Stimulated activated naive CD8-positive, alpha-beta T cell treated with anti-CD3 and anti-CD28 coated beads, Interleukin-15, Interleukin-2, amounts not matched to agents 100 ng/mL and 50 ng/mL, for 24 hours (primary cell): ENCODE results near the gene CDKAL1.
"Not testable (repeated sequence)": the region's sequence is repeated elsewhere in the genome, so short reads cannot be mapped to it uniquely, and the experiment has no call there.

Experiments used
- H3K27ac Mint-ChIP-seq: one replicate; pipeline ENCODE4 v1.8.0; 2021; ENCODE audit warnings: mild to moderate bottlenecking, mixed read lengths
- H3K27me3 Mint-ChIP-seq: one replicate; pipeline ENCODE4 v1.8.0; 2021; ENCODE audit warnings: mixed read lengths
- H3K36me3 Mint-ChIP-seq: one replicate; pipeline ENCODE4 v1.8.0; 2021; ENCODE audit warnings: low read depth, mixed read lengths
- H3K4me1 Mint-ChIP-seq: one replicate; pipeline ENCODE4 v1.8.0; 2021; ENCODE audit warnings: low read depth, mixed read lengths
- H3K4me3 Mint-ChIP-seq: one replicate; pipeline ENCODE4 v1.8.0; 2021; ENCODE audit warnings: mild to moderate bottlenecking, mixed read lengths
- H3K9me3 Mint-ChIP-seq: one replicate; pipeline ENCODE4 v1.8.0; 2021; ENCODE audit warnings: mixed read lengths

The CDKAL1 gene

GRCh38 chr6:21071780-21072468, 537.7 kb downstream of the CDKAL1 start:
- H3K9me3 Mint-ChIP-seq, result peaks cover 26% of the 10 kb centered on the region
- H3K27ac Mint-ChIP-seq, result no peak overlapping the region
- peaks cover 15% of the 10 kb centered on the region for H3K4me1 Mint-ChIP-seq
- no peak overlapping the region for H3K4me3 Mint-ChIP-seq
- no peaks in the 10 kb centered on the region for H3K27me3 Mint-ChIP-seq
- H3K36me3 Mint-ChIP-seq, result peaks cover 66% of the 10 kb centered on the region

GRCh38 chr6:21073318-21073839, 539.1 kb downstream of the CDKAL1 start:
- peaks cover 62% of the 10 kb centered on the region for H3K36me3 Mint-ChIP-seq

GRCh38 chr6:21074484-21074883, 540.2 kb downstream of the CDKAL1 start:
- peaks cover 70% of the 10 kb centered on the region for H3K36me3 Mint-ChIP-seq
- no peaks in the 10 kb centered on the region for H3K27me3 Mint-ChIP-seq
- no peak overlapping the region for H3K4me3 Mint-ChIP-seq
- H3K4me1 Mint-ChIP-seq, result no peaks in the 10 kb centered on the region
- no peak overlapping the region for H3K27ac Mint-ChIP-seq
- peaks cover 32% of the 10 kb centered on the region for H3K9me3 Mint-ChIP-seq

More at GRCh38 chr6:21073318-21073839, 539.1 kb downstream of the CDKAL1 start:
- H3K27me3 Mint-ChIP-seq, result no peaks in the 10 kb centered on the region
- H3K4me1 Mint-ChIP-seq, result peaks cover under 1% of the 10 kb centered on the region
- no peak overlapping the region for H3K4me3 Mint-ChIP-seq
- peaks cover 26% of the 10 kb centered on the region for H3K9me3 Mint-ChIP-seq
- no peak overlapping the region for H3K27ac Mint-ChIP-seq

GRCh38 chr6:21075986-21076385, 541.7 kb downstream of the CDKAL1 start:
- H3K4me3 Mint-ChIP-seq, result no peak overlapping the region
- H3K27me3 Mint-ChIP-seq, result no peaks in the 10 kb centered on the region
- peaks cover 70% of the 10 kb centered on the region for H3K36me3 Mint-ChIP-seq
- H3K4me1 Mint-ChIP-seq, result no peaks in the 10 kb centered on the region
- peaks cover 23% of the 10 kb centered on the region for H3K9me3 Mint-ChIP-seq
- no peak overlapping the region for H3K27ac Mint-ChIP-seq

GRCh38 chr6:21078497-21078896, 544.2 kb downstream of the CDKAL1 start:
- H3K4me3 Mint-ChIP-seq, result no peak overlapping the region
- H3K27ac Mint-ChIP-seq, result no peak overlapping the region
- H3K27me3 Mint-ChIP-seq, result no peaks in the 10 kb centered on the region
- H3K9me3 Mint-ChIP-seq, result peaks cover 10% of the 10 kb centered on the region
- H3K4me1 Mint-ChIP-seq, result no peaks in the 10 kb centered on the region
- peaks cover 57% of the 10 kb centered on the region for H3K36me3 Mint-ChIP-seq

GRCh38 chr6:21079468-21080048, 545.3 kb downstream of the CDKAL1 start:
- no peak overlapping the region for H3K27ac Mint-ChIP-seq
- H3K9me3 Mint-ChIP-seq, result peaks cover 9% of the 10 kb centered on the region
- H3K4me3 Mint-ChIP-seq, result no peak overlapping the region
- no peaks in the 10 kb centered on the region for H3K27me3 Mint-ChIP-seq
- no peaks in the 10 kb centered on the region for H3K4me1 Mint-ChIP-seq
- peaks cover 54% of the 10 kb centered on the region for H3K36me3 Mint-ChIP-seq

- H3K4me3 Mint-ChIP-seq, result no peak overlapping the region
- no peaks in the 10 kb centered on the region for H3K4me1 Mint-ChIP-seq
- peaks cover 60% of the 10 kb centered on the region for H3K36me3 Mint-ChIP-seq
- H3K9me3 Mint-ChIP-seq, result peaks cover 9% of the 10 kb centered on the region
- H3K27ac Mint-ChIP-seq, result no peak overlapping the region
- H3K27me3 Mint-ChIP-seq, result no peaks in the 10 kb centered on the region
Measured at GRCh38 chr6:21080221-21080620, 546.0 kb downstream of the CDKAL1 start.

GRCh38 chr6:21082091-21082490, 547.8 kb downstream of the CDKAL1 start:
- Mint-ChIP-seq H3K9me3 (peaks cover 6% of the 10 kb centered on the region), H3K27me3 (no peaks in the 10 kb centered on the region), H3K4me3 (no peak overlapping the region), H3K4me1 (no peaks in the 10 kb centered on the region), H3K27ac (no peak overlapping the region), H3K36me3 (peaks cover 66% of the 10 kb centered on the region)

- no peaks in the 10 kb centered on the region for H3K27me3 Mint-ChIP-seq
- no peak overlapping the region for H3K27ac Mint-ChIP-seq
- H3K9me3 Mint-ChIP-seq, result peaks cover 3% of the 10 kb centered on the region
- peaks cover 64% of the 10 kb centered on the region for H3K36me3 Mint-ChIP-seq
- H3K4me1 Mint-ChIP-seq, result no peaks in the 10 kb centered on the region
- no peak overlapping the region for H3K4me3 Mint-ChIP-seq
Measured at GRCh38 chr6:21083708-21084107, 549.5 kb downstream of the CDKAL1 start.

GRCh38 chr6:21084656-21085055, 550.4 kb downstream of the CDKAL1 start:
- no peak overlapping the region for H3K27ac Mint-ChIP-seq
- no peak overlapping the region for H3K4me3 Mint-ChIP-seq
- H3K27me3 Mint-ChIP-seq, result no peaks in the 10 kb centered on the region
- no peaks in the 10 kb centered on the region for H3K9me3 Mint-ChIP-seq
- peaks cover 57% of the 10 kb centered on the region for H3K36me3 Mint-ChIP-seq
- no peaks in the 10 kb centered on the region for H3K4me1 Mint-ChIP-seq

GRCh38 chr6:21085211-21085610, 551.0 kb downstream of the CDKAL1 start:
- H3K36me3 Mint-ChIP-seq, result peaks cover 53% of the 10 kb centered on the region
- no peaks in the 10 kb centered on the region for H3K4me1 Mint-ChIP-seq
- no peak overlapping the region for H3K27ac Mint-ChIP-seq
- H3K27me3 Mint-ChIP-seq, result no peaks in the 10 kb centered on the region
- H3K4me3 Mint-ChIP-seq, result no peak overlapping the region
- no peaks in the 10 kb centered on the region for H3K9me3 Mint-ChIP-seq

GRCh38 chr6:21085643-21086042, 551.4 kb downstream of the CDKAL1 start:
- Mint-ChIP-seq H3K4me1 (no peaks in the 10 kb centered on the region), H3K27me3 (no peaks in the 10 kb centered on the region), H3K27ac (no peak overlapping the region), H3K36me3 (peaks cover 48% of the 10 kb centered on the region), H3K9me3 (no peaks in the 10 kb centered on the region), H3K4me3 (no peak overlapping the region)

GRCh38 chr6:21087188-21087587, 552.9 kb downstream of the CDKAL1 start:
- peaks cover 51% of the 10 kb centered on the region for H3K36me3 Mint-ChIP-seq
- H3K4me1 Mint-ChIP-seq, result no peaks in the 10 kb centered on the region
- H3K27me3 Mint-ChIP-seq, result no peaks in the 10 kb centered on the region
- H3K9me3 Mint-ChIP-seq, result no peaks in the 10 kb centered on the region
- H3K4me3 Mint-ChIP-seq, result no peak overlapping the region
- no peak overlapping the region for H3K27ac Mint-ChIP-seq

GRCh38 chr6:21091411-21091810, 557.2 kb downstream of the CDKAL1 start:
- Mint-ChIP-seq H3K9me3 (no peaks in the 10 kb centered on the region), H3K4me1 (no peaks in the 10 kb centered on the region), H3K4me3 (no peak overlapping the region), H3K27ac (no peak overlapping the region), H3K27me3 (no peaks in the 10 kb centered on the region), H3K36me3 (peaks cover 43% of the 10 kb centered on the region)

- H3K4me1 Mint-ChIP-seq, H3K27me3 Mint-ChIP-seq, H3K27ac Mint-ChIP-seq, H3K9me3 Mint-ChIP-seq, H3K4me3 Mint-ChIP-seq: not testable (repeated sequence)
- H3K36me3 Mint-ChIP-seq, result peaks cover 35% of the 10 kb centered on the region
Measured at GRCh38 chr6:21092231-21092772, 558.0 kb downstream of the CDKAL1 start.
